SKM-1 (cell line): ENCODE data around the gene RHCG.
"Not testable (repeated sequence)": the region's sequence is repeated elsewhere in the genome, so short reads cannot be mapped to it uniquely, and the experiment has no call there.

Source experiments
- DNase-seq: peaks from one replicate; lab custom pipeline; 2025; ENCODE audit not compliant: unreplicated experiment; lab: John Stamatoyannopoulos, UW

RHCG gene

DNA sequence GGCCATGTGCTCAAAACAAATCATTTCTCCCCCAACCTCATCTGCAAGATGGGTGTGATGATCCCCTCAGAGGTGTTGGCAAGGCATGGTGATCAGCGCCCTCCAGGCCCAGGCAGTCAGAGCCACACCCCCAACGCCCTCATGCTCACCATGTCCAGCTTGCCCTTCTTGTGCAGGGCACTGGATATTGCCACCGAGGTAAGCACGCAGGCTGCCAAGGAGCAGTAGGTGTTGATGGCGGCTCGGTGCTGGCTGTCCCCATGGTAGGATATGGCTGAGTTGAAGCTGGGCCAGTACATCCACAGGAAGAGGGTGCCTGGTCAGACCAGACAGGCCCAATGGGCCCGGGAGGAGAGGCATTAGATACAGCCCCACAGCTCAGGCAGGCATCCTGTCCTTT is 17.2 kb downstream of the RHCG start:
- DNase-seq: no peak

- DNase-seq: no peak
Measured at GRCh38 chr15:89477411-89478242, 18.8 kb downstream of the RHCG start.

DNA sequence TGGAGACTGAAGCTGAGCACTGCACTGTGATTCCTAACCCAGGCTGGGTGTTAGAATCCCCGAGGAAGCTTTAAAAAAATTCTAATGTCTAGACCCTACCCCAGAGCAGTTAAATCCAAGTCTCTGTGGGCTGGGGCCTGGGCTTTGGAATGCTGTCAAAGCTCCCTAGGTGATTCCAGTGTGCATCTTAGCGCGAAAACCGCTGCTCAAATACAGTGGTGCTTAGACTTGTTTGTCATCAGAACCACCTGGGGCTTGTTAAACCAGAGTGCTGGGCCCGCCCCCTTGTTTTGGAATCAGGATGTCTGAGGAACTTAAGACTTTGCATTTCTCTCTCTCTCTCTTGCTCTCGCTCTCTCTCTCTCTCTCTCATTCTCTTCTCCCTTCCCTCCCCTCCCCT is 20.7 kb downstream of the RHCG start:
- DNase-seq: no peak

- peak; percentile 10 for DNase-seq
Measured at GRCh38 chr15:89472785-89473256, 23.6 kb downstream of the RHCG start.

DNA sequence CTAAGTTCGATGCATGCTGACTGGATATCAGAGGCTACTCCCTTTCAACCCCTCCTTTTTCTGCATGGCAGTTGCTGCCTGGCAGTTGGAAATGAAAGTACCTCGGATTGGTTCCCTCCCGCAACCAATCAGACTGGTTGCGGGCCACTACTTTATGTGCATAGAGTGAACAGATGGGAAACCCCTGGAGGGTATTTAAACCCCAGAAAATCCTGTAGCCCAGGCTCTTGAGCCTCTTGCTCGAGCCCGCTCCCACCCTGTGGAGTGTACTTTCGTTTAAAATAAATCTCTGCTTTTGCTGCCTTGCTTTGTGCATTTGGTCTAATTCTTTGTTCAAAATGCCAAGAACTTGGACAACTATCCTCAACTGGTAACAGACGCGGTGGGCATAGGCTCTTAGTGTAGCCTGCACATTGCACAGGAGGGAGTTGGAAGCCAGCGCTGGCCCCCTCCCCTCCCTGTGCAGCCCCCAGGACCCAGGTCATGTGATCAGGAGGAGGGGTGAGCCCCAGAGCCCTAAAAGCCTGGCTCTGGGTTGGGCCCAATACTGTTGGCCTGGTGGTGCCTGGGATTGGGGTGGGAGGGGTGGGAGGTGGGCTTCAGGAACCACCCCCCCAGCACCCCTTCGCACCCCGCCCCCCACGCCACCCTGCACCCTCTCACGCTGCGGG is 26.8 kb downstream of the RHCG start:
- DNase-seq: no peak

DNA sequence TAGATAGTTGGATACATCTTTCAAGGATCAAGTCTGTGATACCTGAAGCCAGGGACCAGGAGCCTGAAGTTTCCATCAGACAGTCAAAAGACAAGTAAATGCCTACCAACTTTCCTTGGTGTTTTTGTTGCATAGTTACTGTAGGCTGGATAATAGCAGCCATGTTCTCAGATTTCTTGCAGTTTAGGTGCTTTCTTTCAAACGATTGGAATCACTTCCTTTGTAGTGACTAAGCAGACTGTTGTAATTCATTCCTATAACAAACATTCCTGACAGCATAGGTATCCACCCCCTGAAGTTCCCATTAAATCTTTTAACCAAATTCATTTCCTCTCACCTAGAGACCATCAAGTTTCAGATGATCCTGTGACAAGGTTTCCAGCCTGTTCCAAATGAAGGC is 27.6 kb downstream of the RHCG start:
- DNase-seq: not testable (repeated sequence)

DNA sequence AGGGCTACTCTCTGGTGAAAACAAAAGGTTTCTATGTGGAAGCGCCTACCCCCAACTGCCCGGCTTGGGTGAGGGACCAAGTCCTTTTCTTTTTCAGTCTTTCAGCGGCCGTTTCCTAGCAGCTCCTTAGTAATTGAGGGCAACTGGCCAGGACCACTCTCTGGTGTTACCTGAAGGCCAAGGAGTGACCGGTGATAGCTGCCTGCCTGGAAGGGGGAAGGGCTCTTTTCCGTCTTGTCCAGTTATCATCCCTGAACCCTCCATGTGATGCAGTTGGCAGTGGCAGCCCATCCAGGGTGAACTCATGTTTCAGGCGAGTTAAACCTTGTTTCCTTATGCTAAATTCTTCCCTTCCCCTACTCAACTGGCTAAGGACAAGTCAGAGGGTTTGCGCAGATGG is 33.3 kb downstream of the RHCG start:
- DNase-seq: no peak

DNA sequence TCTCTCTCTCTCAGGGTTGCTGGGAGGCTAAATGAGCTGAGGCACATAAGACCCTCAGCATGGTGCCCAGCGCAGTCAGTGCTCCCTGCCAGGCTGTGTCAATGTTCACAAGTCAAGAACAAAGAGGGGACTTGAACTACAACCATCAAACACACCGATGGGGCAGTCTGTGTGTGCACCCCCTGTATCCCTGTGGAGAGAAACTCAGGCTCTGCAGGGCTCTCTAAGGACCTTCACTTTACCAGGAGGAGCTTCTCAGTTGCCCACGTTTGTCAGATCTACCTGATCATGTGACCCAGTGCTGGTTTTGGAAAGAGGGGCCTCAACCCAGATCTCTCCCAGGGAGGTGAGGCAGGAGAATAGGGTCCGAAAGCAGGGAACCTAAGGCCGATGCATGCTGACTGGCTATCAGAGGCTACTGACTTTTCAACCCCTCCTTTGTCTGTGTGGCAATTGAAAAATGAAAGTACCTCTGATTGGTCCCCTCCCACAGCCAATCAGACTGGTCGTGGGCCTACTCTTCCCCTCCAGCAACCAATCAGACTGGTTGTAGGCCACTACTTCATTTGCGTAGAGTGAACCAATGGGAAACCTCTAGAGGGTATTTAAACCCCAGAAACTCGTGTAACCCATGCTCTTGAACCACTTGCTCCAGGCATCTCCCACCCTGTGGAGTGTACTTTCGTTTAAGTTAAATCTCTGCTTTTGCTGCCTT is 34.0 kb downstream of the RHCG start:
- DNase-seq: no peak

DNA sequence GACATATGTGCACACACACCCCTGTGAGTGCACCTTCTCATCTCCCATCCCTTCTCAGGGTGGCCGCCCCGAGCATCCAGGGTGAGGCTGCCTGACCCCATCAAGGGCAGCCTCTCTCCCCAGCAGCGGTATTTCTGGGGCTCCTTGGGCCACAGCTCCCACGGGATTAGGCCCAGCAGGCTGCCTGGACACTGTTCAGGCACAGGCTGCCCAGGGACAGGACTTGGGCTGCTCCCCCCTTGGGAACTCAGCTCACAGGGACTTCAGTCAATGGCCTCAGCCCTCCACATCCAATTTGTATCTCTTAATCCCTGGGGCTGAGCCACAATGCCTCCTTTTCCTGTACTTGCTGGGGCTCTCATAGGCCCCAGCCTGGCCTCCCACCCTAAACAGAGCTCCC is 35.0 kb downstream of the RHCG start:
- no peak for DNase-seq

DNA sequence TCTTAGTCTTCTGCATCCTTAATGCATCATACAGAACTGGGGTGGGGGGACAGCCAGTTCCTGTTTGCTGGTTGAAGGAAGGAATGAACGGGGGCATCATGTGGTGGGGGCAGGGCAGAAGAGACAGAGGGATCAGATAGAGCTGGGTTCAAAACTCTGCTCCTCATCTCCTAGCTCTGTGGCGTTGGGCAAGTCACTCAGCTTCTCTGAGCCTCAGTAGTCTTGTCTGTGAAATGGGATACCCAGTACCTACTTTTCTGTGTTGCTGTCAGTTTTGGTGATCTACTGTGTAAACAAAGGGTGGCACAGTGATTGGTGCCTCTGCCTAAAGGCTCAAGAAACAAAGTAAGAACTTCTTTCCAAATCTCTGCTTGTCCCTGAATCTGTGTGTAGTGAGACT is 36.3 kb downstream of the RHCG start:
- no peak for DNase-seq

GRCh38 chr15:89459271-89460038 is 36.9 kb downstream of the RHCG start:
- no peak for DNase-seq

GRCh38 chr15:89458440-89458839 is 37.9 kb downstream of the RHCG start:
- DNase-seq: no peak

DNA sequence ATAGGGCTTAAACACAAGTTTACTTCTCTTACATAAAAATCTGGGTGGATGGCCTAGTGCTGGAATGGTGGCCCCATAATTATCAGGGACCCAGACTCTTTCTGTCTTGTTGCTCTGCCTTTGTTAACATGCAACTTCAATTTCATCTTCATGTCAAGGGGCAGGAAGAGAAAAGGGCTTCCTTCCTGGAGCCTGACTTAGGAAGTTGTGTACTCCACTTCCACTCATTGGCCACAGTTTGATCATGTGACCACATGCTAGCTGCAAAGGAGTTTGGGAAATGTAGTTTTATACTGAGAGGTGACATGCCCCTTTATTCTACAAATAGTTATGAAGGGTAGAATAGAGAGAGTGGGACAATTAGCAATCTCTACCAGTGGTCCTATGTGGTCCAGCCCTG is 39.3 kb downstream of the RHCG start:
- no peak for DNase-seq

- no peak for DNase-seq
Measured at GRCh38 chr15:89455535-89455934, 40.8 kb downstream of the RHCG start.

- no peak for DNase-seq
Measured at GRCh38 chr15:89452330-89452836, 44.0 kb downstream of the RHCG start.

- no peak for DNase-seq
Measured at GRCh38 chr15:89451846-89452245, 44.5 kb downstream of the RHCG start.

DNA sequence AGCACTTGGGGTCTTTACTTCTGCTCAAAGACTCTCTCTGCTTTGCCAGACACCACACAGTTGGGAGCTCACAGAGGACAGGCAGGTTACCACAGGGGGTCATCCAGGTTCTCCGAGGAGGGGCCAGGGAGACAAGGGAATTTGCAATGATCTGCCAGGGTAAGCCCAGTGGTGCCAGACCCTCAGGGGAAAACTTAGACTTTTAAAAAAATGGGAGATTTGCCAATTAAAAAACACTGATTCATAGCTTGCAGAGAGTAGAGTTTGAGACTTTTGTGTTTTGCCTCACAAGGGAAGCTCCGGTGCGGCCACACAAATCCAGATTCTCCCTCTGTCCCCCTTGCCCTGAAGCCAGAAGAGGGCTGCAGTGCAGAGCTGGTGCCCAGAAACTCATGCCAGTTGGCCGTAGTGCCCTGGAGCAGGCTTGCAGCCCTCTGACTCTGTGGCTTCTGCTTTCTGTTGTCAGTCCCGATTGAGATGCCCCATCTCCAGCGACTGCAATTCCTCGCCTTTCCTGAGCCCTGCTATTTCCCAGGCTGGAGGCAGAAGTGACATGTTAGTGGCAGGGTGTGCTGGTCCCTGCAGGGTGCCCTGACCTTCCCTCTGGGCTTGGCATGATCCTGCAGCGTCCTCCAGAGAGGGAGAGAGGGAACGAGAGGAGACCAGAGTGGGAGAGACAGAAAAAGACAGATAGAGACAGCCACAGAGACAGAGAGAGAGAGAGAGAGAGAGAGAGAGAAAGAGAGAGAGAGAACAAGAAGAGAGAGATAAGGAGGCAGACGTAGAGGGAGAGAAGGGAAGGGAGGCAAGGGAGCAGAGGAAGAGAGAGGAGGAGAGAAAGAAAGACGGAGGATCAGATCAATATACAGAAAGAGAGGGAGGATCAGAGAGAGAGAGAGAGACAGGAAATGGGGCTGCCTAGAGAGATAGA is 46.0 kb downstream of the RHCG start:
- no peak for DNase-seq

DNA sequence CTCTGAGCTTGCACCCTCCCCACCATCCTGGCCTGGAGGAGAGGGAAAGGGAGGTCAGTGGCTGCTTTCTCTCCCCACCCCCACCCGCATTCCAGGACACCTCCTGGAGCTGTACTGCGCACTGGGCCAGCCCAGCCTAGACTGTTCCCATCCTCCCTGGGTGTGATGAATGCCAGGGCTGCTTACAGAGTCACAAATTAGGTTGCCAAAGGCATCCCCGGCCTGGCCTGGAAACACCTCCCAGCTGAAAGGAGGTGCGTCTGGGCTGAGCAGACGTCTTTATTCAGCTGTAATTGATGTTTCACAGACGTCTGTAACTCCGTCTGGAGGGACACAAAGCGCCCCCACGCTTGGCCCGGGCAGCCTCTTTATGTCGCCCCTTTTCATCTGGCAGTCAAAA is 47.6 kb downstream of the RHCG start:
- DNase-seq: no peak

DNA sequence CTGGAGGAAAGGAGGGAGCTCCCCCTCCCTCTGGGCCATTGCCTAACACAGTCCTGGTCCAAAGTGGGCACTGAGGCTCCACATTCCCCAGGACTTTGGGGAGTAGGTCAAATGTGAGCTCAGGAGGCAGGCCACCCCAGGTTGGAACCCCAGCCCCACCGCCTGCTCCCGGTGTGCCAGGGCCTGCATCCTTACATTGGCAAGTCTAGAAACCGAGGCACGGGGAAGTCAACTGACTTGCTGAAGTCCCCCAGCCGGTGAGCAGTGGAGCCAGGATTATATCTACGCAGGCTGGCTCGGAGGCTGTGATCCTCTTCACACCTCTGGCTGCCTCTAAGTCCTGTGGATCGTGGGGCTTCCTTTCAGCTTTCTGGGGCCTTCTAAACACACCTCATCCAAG is 48.7 kb downstream of the RHCG start:
- no peak for DNase-seq
